B cell (primary cell): ENCODE data around the gene MLXIP. TPM values are rescaled to one million over a fixed set of nuclear protein-coding genes. Genes with fewer than 3 reads are reported as not detected.

Experiments used
- ATAC-seq: fragments of 200-7000 bp; cut with Tn5 transposase; one replicate; pipeline ENCODE4 v1.10.0; 2021; ENCODE audit warnings: low read depth, mild to moderate bottlenecking, moderate number of reproducible peaks, moderate library complexity
- CTCF ChIA-PET: fragments of 350-600 bp; sonication (Branson Sonifier 250); formaldehyde crosslinking; loops from one replicate; lab custom pipeline; 2021; ENCODE audit warnings: antibody characterized with exemption, inconsistent platforms; lab: Charles Lee
- POLR2A ChIA-PET: fragments of 350-600 bp; sonication (Branson Sonifier 250); formaldehyde crosslinking; loops from one replicate; lab custom pipeline; 2021; ENCODE audit warnings: antibody characterized with exemption; lab: Charles Lee
- DNase-seq: peaks from one replicate; pipeline ENCODE4 v3.0.0; 2013
- H2AFZ ChIP-seq: 2 replicates; pipeline ENCODE4 v1.6.1; 2012; ENCODE audit warnings: mild to moderate bottlenecking, low read depth, low read length; ENCODE audit not compliant: insufficient read depth, poor library complexity, severe bottlenecking
- H3K27ac ChIP-seq, 2 donors: 1 replicate in 1 of 2; 2 replicates in 1 of 2; pipeline ENCODE4 v1.5.1; 2012 to 2013; ENCODE audit warnings: low read length in 2 of 2, mild to moderate bottlenecking in 2 of 2, moderate library complexity in 1 of 2
- H3K27me3 ChIP-seq, 4 experiments: fragments of 200-600 bp in 1 of 4; sonication (generic) in 1 of 4; replicated peaks in 1 of 4; 1 replicate in 2 of 4; 2 replicates in 2 of 4; pipeline versions ENCODE4 v1.6.1 to v1.7.0; 2013 to 2016; ENCODE audit warnings: low read length in 3 of 4, mild to moderate bottlenecking in 2 of 4, mixed read lengths in 1 of 4, moderate library complexity in 1 of 4; ENCODE audit not compliant: insufficient read depth in 4 of 4, control insufficient read depth in 3 of 4; ENCODE audit errors: control extremely low read depth in 1 of 4
- H3K36me3 ChIP-seq, 2 experiments: replicated peaks in 1 of 2; 1 replicate in 1 of 2; 2 replicates in 1 of 2; pipeline versions ENCODE4 v1.6.1 to v1.7.1; 2013; ENCODE audit warnings: low read length in 1 of 2; ENCODE audit not compliant: insufficient read depth in 2 of 2, control insufficient read depth in 1 of 2; ENCODE audit errors: control extremely low read depth in 1 of 2, extremely low read depth in 1 of 2
- H3K4me1 ChIP-seq, 2 donors: fragments of 200-600 bp in 1 of 2; sonication (generic) in 1 of 2; 1 replicate in 1 of 2; 2 replicates in 1 of 2; pipeline versions ENCODE4 v1.5.1 to v1.6.1; 2013 to 2017; ENCODE audit warnings: low read length in 2 of 2; ENCODE audit not compliant: control insufficient read depth in 2 of 2, insufficient read depth in 2 of 2
- H3K4me2 ChIP-seq: replicated peaks from 2 replicates; pipeline ENCODE3; 2012; ENCODE audit warnings: mild to moderate bottlenecking, low read depth, low read length; ENCODE audit not compliant: poor library complexity, severe bottlenecking
- H3K4me3 ChIP-seq, 5 experiments: fragments of 200-600 bp in 1 of 5; sonication (generic) in 1 of 5; 1 replicate in 3 of 5; 2 replicates in 2 of 5; pipeline versions ENCODE4 v1.5.1 to v1.7.0; 2011 to 2016; ENCODE audit warnings: low read length in 4 of 5, mild to moderate bottlenecking in 4 of 5, low read depth in 2 of 5, control low read depth in 1 of 5, moderate library complexity in 1 of 5; ENCODE audit not compliant: insufficient read depth in 1 of 5; ENCODE audit errors: control extremely low read depth in 1 of 5, extremely low read depth in 1 of 5
- H3K79me2 ChIP-seq: fragments of 200-600 bp; sonication (generic); one replicate; pipeline ENCODE4 v1.6.0; 2016; ENCODE audit warnings: low read length; ENCODE audit not compliant: control insufficient read depth, insufficient read depth
- H3K9ac ChIP-seq: fragments of 200-600 bp; sonication (generic); 2 replicates; pipeline ENCODE4 v1.6.1; 2017; ENCODE audit warnings: mild to moderate bottlenecking, low read length, moderate library complexity
- H3K9me3 ChIP-seq, 3 donors: one replicate each; pipeline versions ENCODE4 v1.6.1 to v1.7.1; 2013; ENCODE audit warnings: low read length in 2 of 3; ENCODE audit not compliant: control insufficient read depth in 2 of 3, insufficient read depth in 1 of 3; ENCODE audit errors: control extremely low read depth in 1 of 3
- H4K20me1 ChIP-seq: 2 replicates; pipeline ENCODE4 v1.6.0; 2012; ENCODE audit warnings: mild to moderate bottlenecking, low read length; ENCODE audit not compliant: insufficient read depth, control insufficient read depth, poor library complexity, severe bottlenecking
- H3K27ac Mint-ChIP-seq: one replicate; pipeline ENCODE4 v1.8.0; 2021; ENCODE audit warnings: mixed read lengths
- H3K27me3 Mint-ChIP-seq: one replicate; pipeline ENCODE4 v1.8.0; 2021; ENCODE audit warnings: mixed read lengths
- H3K4me1 Mint-ChIP-seq: one replicate; pipeline ENCODE4 v1.8.0; 2021; ENCODE audit warnings: mixed read lengths
- H3K4me3 Mint-ChIP-seq: one replicate; pipeline ENCODE4 v1.8.0; 2021; ENCODE audit warnings: mixed read lengths
- H3K9me3 Mint-ChIP-seq: one replicate; pipeline ENCODE4 v1.8.0; 2022; ENCODE audit warnings: mixed read lengths; ENCODE audit not compliant: insufficient read depth
- CTCF ChIP-seq: fragments of 200-600 bp; IDR thresholded peaks from one replicate; pipeline ENCODE4 v1.8.0; 2022; ENCODE audit warnings: antibody characterized with exemption, mild to moderate bottlenecking
- EZH2 ChIP-seq: IDR thresholded peaks from 2 replicates; pipeline ENCODE4 v1.6.1; 2012; ENCODE audit warnings: borderline replicate concordance, low read depth, mild to moderate bottlenecking, moderate library complexity, low read length; ENCODE audit not compliant: insufficient read depth, poor library complexity, severe bottlenecking
- WGBS: methylation state at CpG from one replicate; pipeline ENCODE4 v1.1.5; 2013; ENCODE audit warnings: missing lambda C conversion rate; ENCODE audit not compliant: insufficient coverage; 5-methylcytosine and 5-hydroxymethylcytosine counted together
- intact Hi-C: fragments of 100-400 bp; cut with micrococcal nuclease; formaldehyde crosslinking; loops from one replicate; pipeline ENCODE4 v1.10.0; 2022
- polyA plus RNA-seq: library from polyadenylated mRNA; depleted of rRNA; stranded (reverse); fragments of >200 nt; gene quantifications from 2 replicates; pipeline ENCODE4 v1.2.3, GENCODE V29; 2012
- total RNA-seq, 2 donors: library from RNA; stranded (reverse); fragments of 120-200 nt in 1 of 2; gene quantifications; 1 replicate in 1 of 2; 2 replicates in 1 of 2; pipeline versions ENCODE4 v1.2.3 to v1.2.4, GENCODE V29; 2013 to 2022

Gene MLXIP
- total and polyA plus RNA-seq, 2 donors (not counting 1 experiment from before 2014, with no cell fraction given) = 28.1 to 91.2 TPM

- POLR2A ChIA-PET = no interaction called here
These were observed 17.3 kb upstream of the MLXIP start for GRCh38 chr12:122061253-122061652.

More at GRCh38 chr12:122061253-122061652, 17.3 kb upstream of the MLXIP start:
- H3K27me3 ChIP-seq = no peaks in the 10 kb centered on the region
- no peak overlapping the region for H3K9ac ChIP-seq
- H3K27ac ChIP-seq = no peak overlapping the region
- H2AFZ ChIP-seq = no peak overlapping the region
- Mint-ChIP-seq H3K27ac (no peak overlapping the region), H3K4me3 (no peak overlapping the region), H3K27me3 (no peaks in the 10 kb centered on the region), H3K4me1 (peaks cover 28% of the 10 kb centered on the region), H3K9me3 (no peaks in the 10 kb centered on the region)
- H3K79me2 ChIP-seq = peaks cover 4% of the 10 kb centered on the region
- peaks cover 5 to 23% of the 10 kb centered on the region in 2 donors for H3K4me1 ChIP-seq
- CTCF ChIA-PET = interaction anchor here (1.2 kb wide), 1 partner anchor 63 kb away, joined by 3 read pairs; no protein-coding TSS in a partner anchor
- DNase-seq = no peak
- peaks cover 0 to 43% of the 10 kb centered on the region in 2 experiments for H3K36me3 ChIP-seq
- intact Hi-C loops = no loop called here
- no peaks in the 10 kb centered on the region for H3K9me3 ChIP-seq
- WGBS = 98% methylated on average over 19 of the region's 23 CpGs
- no peak for TF ChIP-seq CTCF
- no peak for TF ChIP-seq EZH2
- H4K20me1 ChIP-seq = peaks cover 18% of the 10 kb centered on the region
- no peak overlapping the region for H3K4me3 ChIP-seq
- ATAC-seq = no peak
- H3K4me2 ChIP-seq = no peak overlapping the region
